Limb (tissue), 2 donors: ENCODE data around the gene ZNF423.

ENCODE experiments used
- DNase-seq, 2 donors: peaks; one replicate each; pipeline ENCODE4 v3.0.0-alpha.2; 2016; ENCODE audit errors: extremely low spot score in 2 of 2

ZNF423 gene

DNA sequence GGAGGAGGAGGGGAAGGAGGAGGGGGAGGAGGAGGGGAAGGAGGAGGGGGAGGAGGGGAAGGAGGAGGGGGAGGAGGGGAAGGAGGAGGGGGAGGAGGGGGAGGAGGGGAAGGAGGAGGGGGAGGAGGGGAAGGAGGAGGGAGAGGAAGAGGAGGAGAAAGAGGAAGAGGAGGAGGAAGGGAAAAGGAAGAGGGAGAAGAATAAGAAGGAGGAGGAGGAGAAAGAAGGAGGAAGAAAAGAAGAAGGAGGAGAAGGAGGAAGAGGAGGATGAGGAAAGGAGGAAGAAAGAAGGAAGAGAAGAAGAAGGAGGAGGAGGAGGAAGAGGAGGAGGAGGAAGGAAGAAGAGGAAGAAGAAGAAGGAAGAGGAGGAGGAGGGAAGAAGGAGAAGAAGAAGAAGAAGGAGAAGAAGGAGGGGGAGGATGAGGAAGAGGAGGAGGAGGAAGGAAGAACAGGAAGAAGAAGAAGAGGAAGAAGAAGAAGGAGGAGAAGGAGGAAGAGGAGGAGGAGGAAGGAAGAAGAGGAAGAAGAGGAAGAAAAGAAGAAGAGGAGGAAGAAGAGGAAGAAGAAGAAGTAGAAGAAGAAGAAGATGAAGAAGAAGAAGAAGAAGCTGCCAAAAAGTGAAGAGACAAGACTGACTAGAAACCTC lies 378.5 kb downstream of the ZNF423 start:
- DNase-seq, result no peak

DNA sequence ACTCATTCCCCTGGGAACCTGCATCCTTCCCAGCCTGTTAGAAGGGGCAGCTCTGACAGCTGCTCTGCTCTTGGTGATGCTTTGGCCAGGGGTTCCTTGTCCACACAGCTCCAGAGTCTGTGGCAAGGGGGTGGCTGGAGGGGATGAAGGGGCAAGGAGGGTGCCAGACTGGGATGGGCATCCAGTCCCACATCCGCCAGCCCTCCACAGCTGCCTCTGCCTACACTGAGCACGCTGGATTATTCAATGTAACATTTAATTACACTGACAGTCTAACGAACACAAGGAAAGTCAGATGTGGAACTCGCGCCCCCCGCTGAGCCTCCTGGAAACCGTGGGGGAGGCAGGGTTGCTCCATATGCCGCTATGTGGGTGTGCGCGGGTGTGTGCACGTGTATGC lies 381.2 kb downstream of the ZNF423 start:
- DNase-seq, result no peak

DNA sequence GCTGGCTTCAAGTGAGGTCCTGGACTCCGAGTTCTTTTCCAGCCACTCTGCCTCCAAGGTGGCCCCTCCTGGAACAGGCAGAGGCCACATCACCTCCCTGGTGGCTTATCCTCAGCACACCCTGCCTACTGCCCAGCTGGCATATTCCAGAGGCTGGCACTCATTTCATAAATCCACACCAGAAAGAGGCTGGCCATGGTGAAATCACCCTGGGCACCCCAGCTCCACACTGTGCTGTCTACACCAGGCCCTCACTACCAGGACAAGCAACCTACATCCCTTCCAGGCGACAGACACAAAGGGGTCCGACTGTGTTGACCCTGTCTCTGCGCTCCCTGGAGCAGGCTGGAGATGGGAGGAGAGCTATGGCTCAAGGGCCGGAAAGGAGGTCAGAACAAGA lies 382.1 kb downstream of the ZNF423 start:
- DNase-seq, result no peak

DNA sequence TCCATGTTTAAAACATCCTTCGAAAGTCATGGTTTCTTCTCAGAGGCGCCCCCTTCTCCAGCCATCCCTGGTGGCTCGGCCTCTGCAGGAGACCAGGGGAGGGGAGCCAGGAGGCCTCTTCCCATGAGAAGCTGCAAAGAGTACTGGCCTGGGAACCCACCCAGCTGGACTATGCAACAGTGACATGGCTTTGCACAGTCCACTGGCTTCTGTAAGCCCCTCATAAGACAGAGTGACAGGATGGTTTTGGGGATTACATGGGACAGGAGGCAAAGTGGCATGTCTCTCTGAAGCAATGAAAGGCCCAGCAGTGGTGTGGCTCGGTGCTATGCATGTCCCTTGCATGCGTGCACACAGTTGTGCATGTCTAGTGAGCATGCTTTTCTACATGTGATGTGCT lies 382.8 kb downstream of the ZNF423 start:
- DNase-seq, result peak in 1 of 2 donors; percentile 18

DNA sequence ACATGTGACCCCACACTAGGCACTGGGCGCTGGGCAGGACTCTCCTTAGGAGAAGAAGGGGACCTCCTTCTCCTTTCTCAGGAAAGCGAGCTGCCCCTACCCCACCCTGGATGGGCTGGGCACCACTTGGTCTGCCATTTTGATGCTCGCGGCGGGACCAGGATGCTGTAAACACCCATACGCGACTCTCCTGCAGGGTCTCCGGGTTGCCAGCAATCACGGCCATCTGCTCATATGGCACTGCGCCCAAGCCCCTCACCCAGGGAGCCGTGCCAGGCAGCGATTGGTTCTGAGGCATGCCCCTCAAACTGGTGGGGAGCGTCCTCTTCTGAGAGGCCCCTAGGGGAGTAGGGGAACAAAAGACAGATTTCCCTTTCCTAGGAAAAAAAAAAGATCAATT lies 383.3 kb downstream of the ZNF423 start:
- DNase-seq, result peak in 1 of 2 donors; percentile 73

DNA sequence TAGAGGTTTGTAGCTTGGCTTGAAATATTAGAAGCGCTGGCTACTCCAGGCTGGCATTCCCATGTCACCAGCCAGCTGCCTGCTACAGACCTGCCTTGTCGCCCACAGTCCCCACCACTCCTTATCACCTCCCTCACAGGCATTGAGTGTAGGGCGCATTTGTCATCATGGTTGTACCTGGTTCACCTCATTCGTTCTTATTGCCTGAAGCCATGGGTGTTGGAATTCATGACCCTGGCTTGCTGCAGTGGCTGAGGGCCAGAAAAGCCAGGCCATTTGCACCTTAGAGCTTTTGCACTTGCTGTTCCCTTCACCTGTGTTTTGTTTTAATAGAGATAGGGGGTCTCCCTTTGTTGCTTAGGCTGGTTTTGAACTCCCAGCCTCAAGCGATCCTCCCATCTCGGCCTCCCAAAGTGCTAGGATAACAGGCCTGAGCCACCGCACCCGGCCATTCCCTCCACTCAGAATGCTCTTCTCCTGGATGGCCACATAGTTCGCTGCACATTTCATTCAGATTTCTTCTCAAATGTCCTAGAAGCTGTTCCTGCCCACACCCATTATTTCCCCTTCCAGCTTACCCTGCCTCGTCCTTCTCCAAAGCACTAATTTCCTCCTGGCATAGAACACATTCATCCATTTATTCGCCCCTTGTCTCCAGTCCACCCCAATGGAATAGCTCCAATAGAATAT lies 384.7 kb downstream of the ZNF423 start:
- peak in 1 of 2 donors; percentile 11 for DNase-seq

DNA sequence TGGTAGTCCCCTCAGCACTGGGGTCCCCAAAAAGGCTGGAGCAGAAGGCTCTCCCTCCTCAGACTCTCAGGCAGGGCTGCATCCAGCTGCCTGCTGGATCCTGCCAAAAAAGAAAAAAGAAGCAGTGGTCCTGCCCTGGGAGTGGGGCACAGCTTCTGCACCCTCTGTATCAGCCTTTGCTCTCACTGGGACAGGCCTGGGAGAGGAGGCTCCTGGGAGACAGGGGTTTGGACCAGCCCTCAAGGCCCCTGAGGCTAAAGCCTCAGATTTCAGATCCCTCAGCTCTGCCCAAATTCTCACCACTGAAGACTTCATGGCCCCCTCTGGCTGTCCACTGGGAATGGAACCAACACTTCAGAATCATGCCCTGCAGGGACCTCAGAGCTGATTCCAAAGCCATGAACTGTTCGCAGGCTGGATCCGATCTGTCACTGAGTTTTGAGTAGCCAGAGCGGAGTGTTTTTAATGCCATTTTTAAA lies 385.4 kb downstream of the ZNF423 start:
- peak in 1 of 2 donors; percentile 16 for DNase-seq

DNA sequence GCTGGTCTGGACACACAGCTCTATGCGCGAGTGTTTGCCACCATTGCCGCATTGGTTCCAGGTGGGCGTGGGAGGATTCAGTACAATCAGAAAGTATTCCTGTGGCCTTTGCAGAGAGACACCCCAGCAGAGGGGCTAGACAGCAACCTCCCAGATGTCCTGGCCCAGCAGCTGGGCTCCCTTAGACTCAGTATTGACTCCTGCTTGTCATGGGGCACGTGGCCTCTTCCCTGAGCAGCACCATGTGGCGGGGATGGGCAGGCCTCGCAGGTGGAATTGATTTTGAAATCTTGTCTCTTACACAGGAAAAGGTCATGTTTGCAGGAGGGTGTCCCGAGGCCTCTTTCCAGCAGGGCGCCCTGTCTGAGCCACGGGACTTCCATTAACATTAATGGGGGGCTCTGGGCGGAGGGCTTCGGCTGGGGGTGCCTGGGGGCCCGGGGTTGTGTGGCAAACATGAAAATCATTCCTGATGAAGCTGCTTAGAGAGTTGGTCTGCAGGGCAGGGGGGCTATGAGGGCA lies 385.9 kb downstream of the ZNF423 start:
- DNase-seq, result peak in 1 of 2 donors; percentile 26

DNA sequence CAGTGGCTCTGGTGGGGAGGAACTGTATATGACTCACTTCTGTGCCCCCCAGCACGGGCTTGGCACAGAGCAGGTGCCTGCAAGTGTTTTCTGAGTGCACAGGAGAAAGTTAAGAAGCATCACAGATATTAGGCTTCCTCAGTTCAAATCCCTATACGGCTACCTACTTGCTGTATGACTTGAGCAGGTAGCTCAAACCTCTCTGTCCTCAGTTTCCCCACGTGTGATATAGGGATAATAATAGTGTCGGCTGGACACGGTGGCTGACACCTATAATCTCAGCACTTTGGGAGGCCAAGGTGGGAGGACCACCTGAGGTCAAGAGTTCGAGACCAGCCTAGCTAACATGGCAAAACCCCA lies 386.6 kb downstream of the ZNF423 start:
- no peak for DNase-seq

DNA sequence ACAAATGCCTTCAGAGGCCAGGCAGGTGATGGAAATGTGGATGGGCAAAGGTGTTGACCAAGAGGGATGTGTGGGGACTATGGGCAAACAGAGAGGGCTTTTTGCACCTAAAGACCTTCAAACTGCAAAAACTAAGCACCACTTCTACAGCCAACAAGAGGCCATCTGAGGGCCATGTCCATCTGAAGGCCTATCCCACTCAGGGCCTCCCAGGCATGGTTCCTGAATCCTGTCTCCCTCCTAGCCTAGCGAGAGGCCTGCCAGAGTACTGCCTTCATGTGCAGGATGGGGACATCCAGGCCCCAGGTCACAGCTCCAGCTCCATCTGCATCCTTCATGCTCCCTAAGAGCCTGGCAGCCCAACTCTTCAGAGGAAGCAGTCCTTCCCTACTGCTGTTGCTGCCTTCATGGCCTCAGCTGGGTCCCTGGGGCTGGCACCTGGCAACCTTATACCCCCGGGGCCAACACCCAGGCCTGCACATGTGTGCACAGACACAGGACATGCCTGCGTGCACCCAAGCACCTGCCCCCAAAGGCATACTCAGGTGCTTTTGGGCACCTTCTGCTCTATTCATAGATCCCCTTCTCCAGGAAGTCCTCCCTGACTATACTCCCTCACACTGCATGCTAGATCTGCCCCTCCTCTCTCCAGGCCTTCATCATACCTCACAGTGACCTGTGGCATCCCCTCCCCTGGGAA lies 387.2 kb downstream of the ZNF423 start:
- peak in 1 of 2 donors; percentile 9 for DNase-seq

DNA sequence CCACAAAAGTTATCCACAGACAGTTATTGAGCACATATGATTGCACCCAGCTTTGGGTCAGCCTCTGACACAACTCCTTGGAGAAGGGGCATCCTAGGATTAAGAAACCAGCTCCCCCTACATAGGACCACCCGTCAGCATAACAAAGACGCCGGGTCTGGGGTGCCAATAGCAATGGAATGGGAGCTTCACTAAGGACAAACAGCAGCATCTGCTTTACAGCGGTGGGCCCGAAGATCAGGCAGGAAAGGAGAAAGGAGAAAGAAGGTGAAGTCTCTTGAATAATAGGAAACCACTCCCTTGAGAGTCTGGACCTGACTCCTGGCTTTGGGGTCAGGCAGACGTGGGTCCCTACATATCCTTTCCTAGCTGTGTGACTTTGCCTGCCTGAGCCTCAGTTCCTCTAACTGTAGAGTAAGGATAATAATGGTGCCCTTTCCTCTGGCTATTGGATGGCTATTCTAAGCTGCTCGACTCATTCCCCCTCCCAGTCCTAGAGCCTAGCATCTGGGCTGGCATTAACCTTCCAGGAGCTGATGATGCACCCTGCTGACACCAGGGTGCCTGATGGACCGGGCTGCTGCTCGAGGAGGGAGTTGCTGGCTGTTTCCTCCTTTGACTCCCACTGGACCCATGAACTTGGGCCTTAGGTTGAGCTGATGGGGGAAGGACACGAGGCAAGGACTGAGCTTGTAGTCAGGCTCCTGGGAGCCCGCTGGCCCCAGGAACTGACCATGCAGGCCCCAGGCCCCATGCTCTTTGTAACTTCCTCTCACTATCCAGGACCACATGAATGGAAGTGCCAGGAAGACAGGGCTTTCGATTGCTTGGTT lies 388.2 kb downstream of the ZNF423 start:
- no peak for DNase-seq

DNA sequence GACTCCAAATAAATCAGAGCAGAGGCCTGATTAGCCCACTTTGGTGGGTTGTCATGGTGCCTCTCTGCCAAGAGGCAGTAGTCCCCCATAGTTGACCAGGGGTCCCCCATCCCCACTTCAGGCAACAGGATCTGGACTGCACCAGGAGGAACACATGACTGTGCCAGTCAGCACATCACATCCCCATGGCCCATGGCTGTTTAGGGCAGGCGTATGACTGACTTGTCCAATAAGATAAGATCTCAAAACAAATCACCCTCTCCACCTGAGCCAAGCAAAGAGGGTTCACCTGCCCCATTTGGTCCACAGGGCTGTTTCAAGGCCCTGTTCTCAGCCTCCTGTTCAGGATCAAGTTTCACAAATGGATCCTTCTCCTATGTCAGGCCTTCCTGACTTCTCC lies 389.0 kb downstream of the ZNF423 start:
- peak in 1 of 2 donors; percentile 11 for DNase-seq

DNA sequence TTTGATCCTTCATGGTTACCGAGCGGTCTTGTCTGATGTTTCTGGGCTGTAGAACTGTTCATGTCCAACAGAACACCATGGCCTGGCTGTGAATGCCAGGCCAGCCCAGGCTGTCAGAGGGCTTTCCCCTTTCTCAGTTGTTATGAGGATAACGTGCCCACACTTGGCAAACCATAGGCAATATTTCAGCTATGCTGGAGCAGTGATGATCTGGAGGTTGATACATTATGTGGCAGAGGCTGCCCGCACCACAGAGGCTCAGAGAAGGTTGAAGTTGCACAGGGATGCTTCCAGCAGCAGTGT lies 389.4 kb downstream of the ZNF423 start:
- DNase-seq, result no peak

DNA sequence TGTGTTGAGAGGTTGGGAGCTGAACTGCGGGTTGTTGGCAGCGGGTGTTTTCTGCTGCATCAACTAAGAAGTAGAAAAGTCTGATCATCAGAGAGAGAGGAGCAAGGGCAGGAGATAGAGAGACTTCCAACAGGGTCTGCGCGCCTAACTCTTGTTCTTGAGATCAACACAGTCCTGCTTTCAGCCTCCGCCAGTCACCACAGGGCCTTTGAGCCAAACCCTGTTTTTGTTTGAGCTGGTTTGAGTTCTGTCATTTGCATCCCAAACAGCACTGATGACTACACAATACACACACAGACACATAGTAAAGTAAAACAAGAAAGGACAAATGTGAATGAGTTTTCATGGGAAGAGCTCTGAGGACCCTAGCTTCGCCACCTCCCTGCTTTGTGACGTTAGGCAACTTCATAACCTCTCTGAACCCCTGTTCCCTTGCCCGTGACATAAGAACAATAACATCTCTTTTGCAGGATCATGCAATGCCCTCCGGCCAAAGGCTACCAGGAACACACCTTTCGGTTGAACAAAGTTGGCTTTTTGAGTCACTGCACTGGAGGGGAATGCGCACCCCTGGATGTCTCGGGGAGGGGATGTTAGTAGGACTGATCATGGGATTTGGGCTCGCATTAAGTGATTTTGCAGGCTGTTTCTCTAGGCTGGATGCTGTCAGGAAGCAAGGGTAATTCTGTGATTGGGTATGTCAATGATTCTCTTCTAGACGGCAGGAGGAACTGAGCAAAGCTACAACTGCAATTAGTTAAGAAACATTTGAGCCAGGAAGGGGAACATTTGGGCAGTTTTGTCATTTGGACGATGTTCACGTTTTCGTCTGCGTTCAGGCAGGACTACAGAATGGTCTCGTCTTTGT lies 390.0 kb downstream of the ZNF423 start:
- DNase-seq, result no peak

DNA sequence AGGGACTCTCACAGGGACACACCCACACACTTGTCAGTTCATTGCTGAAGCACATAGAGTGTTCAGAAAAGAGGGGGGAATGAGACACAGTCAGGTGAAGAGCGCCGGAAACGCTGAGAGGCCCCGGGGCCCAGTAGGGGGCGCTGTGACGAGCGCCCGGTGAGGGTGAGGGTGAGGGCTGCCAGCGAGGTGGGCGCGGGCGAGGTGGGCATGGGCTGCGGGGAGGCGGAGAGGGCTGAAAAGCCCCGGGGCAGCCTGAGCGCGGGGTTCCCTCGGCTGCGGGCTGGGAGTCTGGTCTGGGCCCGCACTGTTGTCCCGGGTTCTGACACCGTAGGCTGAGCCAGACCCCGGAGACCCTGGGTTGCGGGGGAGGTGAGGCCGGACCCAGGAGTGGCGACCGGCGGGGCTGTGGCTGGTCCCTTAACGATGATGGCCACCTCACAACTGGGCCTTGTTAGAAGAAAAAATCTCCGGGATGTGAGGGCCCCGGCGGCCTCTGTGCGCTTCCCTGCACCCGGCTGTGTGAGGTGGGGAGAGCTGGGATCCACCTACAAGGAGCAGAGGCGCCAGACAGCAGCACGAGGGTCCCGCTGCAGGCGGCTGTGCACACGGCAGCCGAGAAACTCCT lies 390.9 kb downstream of the ZNF423 start:
- DNase-seq, result peak in 1 of 2 donors; percentile 67

DNA sequence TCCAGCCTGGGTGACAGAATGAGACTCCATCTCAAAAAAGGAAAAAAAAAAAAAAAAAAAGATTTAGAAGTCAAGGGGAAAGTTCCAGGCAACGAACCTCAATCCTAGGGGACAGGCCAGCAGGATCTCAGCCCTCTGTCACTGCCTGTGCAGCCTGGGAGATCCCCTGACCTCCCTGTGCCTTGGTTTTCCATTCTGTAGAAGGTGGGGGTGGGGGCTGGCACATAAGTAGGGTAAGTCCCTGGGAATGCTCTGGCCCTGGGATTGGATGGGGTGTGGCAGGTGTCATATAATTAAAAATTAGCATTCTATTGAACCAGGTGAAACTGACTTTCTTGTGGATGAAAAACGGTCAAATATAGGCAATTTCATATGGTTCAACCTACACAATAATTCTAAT lies 391.8 kb downstream of the ZNF423 start:
- DNase-seq, result no peak

DNA sequence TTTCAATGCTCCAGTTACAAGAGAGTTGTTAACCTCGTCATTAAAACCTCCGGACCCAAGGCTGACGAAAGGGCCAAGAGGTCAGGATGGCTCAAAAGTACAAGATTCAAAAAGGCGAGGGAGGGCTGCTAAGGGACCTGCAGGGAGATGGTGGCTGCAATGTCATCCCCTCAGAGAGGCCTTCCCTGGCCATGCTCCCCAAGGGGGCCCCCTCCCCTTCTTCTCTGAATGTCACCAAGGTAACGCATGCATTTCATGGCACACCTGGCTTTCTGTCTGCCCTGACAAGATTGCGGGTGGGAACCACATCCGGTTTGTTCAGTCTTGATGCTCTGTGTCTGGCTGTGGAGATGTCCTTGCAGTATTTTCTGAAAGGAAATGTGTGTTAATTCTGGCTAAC lies 392.4 kb downstream of the ZNF423 start:
- peak in 1 of 2 donors; percentile 22 for DNase-seq

DNA sequence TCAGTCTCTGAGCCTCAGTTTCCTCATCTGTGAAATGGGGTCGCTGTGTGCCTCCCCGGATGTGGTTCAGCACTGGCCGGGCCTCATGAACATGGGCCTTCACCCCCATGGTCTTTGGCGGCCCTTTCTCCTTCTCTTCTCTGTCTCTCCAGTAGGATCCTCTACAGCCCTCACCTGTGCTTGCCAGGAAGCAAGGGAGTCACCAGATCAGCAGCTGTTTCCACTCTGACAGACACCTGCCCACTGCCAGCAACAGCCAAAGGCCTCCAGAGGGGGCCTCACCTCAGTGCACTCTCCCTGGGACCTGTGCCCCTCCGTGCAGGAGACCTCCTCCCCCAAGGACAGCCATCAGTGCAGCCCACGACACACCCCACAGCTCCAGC lies 392.9 kb downstream of the ZNF423 start:
- peak in 1 of 2 donors; percentile 26 for DNase-seq

DNA sequence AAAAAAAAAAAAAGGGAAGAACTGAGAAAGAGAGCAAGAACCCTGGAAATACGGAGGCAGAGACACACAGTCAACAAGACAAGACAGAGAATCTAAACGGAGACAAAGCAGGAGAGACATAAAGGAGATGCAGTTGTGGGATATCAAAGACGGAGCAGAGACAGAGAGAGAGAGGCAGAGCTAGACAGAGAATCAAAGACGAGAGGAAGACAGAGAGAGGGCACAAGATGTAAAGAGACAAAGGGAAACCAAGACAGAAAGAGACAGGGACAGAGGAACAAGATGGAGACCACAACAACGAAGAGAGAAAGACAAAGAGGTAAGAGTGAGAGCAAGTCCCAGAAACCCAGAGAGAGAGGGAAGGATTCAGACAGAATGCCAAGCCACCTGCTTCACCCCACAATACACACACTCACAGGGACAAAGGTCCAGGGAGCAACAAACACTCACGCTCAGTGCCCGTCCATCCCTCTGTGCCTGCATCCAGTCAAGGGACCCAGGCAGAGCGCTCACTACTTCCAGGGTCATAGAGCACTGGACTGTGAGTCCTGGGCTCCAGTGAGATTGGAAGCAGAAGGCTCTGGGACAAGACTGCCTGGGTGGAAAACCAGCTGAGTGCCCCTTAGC lies 393.4 kb downstream of the ZNF423 start:
- DNase-seq, result peak in 1 of 2 donors; percentile 16

DNA sequence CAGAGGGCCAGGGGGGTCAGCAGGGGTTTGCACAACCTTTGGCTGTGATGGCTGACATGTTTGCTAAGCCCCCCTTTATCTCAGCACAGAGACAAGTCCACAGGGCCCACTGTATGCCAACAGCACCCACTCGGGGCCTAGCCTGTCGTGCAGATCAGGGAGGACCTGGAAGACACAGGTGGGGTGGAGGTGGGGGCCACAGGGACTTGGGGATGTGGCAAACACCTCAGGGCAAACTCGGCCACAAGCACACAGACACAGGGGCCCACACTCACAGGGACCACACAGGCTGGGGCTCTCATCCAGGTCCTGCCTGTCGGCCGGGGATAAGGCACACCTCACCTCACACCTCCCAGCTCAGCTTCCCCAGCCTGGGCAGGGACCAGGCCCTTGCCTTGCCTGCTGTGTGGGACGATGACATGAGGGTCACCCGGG lies 394.4 kb downstream of the ZNF423 start:
- DNase-seq, result peak in 1 of 2 donors; percentile 21
